Thoracic aorta (tissue), 2 donors: Measurements from ENCODE around the gene RPN2. TPM values are rescaled to one million over a fixed set of nuclear protein-coding genes. Genes with fewer than 3 reads are reported as not detected.

Experiments
- ATAC-seq: fragments of 150-250 bp; one replicate; pipeline ENCODE4 v1.8.0; 2017; ENCODE audit warnings: low read depth; ENCODE audit not compliant: insufficient number of reproducible peaks, low FRiP score
- DNase-seq: peaks from one replicate; pipeline ENCODE4 v3.0.0-alpha.2; 2020; ENCODE audit warnings: low spot score
- H3K27ac ChIP-seq, 2 donors: fragments of 200-600 bp; sonication (generic); 1 replicate in 1 of 2; 2 replicates in 1 of 2; pipeline ENCODE4 v1.5.1; 2016; ENCODE audit warnings: mild to moderate bottlenecking in 2 of 2, moderate library complexity in 2 of 2
- H3K27me3 ChIP-seq: fragments of 200-600 bp; sonication (generic); replicated peaks from 2 replicates; pipeline ENCODE4 v1.6.0; 2016; ENCODE audit warnings: mild to moderate bottlenecking; ENCODE audit not compliant: insufficient read depth
- H3K36me3 ChIP-seq: fragments of 200-600 bp; sonication (generic); one replicate; pipeline ENCODE4 v1.5.1; 2016
- H3K4me1 ChIP-seq, 2 donors: fragments of 200-600 bp; sonication (generic); 1 replicate in 1 of 2; 2 replicates in 1 of 2; pipeline versions ENCODE4 v1.5.1 to v1.6.0; 2016; ENCODE audit warnings: low read depth in 2 of 2, mild to moderate bottlenecking in 1 of 2; ENCODE audit not compliant: control insufficient read depth in 1 of 2
- H3K4me3 ChIP-seq: fragments of 200-600 bp; sonication (generic); 2 replicates; pipeline ENCODE4 v1.5.1; 2016; ENCODE audit warnings: mild to moderate bottlenecking
- H3K9me3 ChIP-seq: fragments of 200-600 bp; sonication (generic); 2 replicates; pipeline ENCODE4 v1.5.1; 2016
- total RNA-seq, 2 donors: library from RNA; depleted of rRNA; stranded (reverse); fragments of >200 nt; gene quantifications; one replicate each; pipeline versions ENCODE4 v1.1.0 to v1.2.3, GENCODE V29; 2016
- TF ChIP-seq, protein P1 (sequence below): fragments of 200-600 bp; sonication (generic); IDR thresholded peaks from one replicate; pipeline ENCODE4 v1.5.1; 2019; ENCODE audit warnings: antibody characterized with exemption

The RPN2 gene
- total RNA-seq, 2 donors from 2014 or later, result 128 to 156 TPM

DNA sequence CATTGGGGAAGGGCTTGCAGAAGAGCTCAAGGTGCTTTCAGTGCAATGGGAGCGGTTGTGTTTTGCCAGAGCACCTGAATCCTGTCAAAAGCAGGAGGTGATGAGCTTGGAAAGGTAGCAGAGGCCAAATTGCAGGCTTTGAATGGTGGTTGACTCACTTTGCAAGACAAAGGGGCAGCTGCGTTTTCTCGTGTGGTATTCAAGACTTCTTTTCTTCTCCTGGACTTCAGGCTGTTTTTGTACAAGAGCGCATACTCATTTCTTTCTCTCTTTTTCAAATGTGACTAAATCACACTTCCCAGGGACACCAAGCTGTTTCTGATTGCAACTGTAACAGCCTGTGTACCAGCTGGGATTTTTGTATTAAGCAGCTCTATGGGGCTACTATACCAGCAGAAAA, 50.2 kb downstream of the RPN2 start:
- Histone ChIP-seq H3K9me3 (no peaks in the 10 kb centered on the region), H3K27ac (no peak overlapping the region), H3K27me3 (no peaks in the 10 kb centered on the region), H3K4me1 (peaks cover 8 to 35% of the 10 kb centered on the region in 2 donors), H3K4me3 (no peak overlapping the region), H3K36me3 (peaks cover 42% of the 10 kb centered on the region)
- TF ChIP-seq, protein P1, sequence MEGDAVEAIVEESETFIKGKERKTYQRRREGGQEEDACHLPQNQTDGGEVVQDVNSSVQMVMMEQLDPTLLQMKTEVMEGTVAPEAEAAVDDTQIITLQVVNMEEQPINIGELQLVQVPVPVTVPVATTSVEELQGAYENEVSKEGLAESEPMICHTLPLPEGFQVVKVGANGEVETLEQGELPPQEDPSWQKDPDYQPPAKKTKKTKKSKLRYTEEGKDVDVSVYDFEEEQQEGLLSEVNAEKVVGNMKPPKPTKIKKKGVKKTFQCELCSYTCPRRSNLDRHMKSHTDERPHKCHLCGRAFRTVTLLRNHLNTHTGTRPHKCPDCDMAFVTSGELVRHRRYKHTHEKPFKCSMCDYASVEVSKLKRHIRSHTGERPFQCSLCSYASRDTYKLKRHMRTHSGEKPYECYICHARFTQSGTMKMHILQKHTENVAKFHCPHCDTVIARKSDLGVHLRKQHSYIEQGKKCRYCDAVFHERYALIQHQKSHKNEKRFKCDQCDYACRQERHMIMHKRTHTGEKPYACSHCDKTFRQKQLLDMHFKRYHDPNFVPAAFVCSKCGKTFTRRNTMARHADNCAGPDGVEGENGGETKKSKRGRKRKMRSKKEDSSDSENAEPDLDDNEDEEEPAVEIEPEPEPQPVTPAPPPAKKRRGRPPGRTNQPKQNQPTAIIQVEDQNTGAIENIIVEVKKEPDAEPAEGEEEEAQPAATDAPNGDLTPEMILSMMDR, result no peak
- DNase-seq, result no peak
- ATAC-seq, result no peak

DNA sequence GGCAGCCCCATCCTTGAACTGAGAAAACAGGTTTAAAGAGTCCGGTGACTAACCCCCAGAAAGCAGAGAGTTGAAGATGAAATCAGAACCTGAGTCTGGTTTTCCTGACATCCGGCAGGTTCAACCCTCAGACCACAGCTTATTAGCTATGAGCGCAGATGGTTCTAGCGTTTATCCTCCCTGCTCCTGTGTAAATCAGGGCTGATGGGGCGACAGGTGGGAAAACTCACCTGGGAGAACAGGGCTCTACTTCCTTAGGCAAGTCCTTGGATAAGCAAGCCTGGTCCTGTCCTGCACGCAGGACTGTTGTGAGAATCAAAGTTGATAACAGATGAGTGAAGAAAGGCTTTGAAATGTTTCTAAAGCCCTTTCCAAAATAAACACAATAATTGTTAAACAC, 51.1 kb downstream of the RPN2 start:
- H3K36me3 ChIP-seq, result peaks cover 44% of the 10 kb centered on the region
- TF ChIP-seq, protein P1, result no peak
- H3K27ac ChIP-seq, result no peak overlapping the region
- no peak for ATAC-seq
- H3K27me3 ChIP-seq, result no peaks in the 10 kb centered on the region
- DNase-seq, result no peak
- H3K4me3 ChIP-seq, result no peak overlapping the region
- H3K9me3 ChIP-seq, result no peaks in the 10 kb centered on the region
- peaks cover 8 to 35% of the 10 kb centered on the region in 2 donors for H3K4me1 ChIP-seq

DNA sequence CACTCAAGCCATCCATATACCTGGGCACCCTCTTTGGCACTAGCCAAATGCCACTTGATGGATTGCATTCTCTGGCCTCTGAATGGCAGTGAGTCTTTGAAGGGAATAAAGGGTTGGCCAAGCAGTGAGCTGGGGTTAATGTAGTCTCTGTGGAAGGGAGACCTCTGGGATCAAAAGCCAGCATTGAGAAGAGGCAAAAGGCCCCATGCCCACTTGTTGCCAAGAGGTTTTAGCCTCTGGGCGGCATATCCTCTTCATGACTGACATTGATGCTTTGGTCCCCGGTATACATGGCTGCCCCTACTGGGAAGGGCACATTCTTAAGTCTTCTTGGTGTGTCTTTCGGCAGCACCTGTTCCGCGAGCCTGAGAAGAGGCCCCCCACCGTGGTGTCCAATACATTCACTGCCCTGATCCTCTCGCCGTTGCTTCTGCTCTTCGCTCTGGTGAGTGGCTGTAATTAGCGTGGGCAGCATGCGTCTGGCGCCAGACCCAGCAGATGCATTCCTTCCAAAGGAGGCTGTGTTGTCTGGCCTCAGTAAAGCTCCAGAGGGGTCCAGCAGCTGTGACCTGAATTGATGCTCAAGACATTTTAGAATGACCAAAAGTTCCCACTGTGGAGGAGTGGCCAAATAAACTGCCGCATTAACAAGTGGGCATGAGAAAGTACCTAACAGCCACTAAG, 53.0 kb downstream of the RPN2 start:
- no peaks in the 10 kb centered on the region for H3K27me3 ChIP-seq
- no peak for ATAC-seq
- TF ChIP-seq, protein P1, result no peak
- peaks cover 0 to 23% of the 10 kb centered on the region in 2 donors for H3K4me1 ChIP-seq
- H3K9me3 ChIP-seq, result no peaks in the 10 kb centered on the region
- no peak for DNase-seq
- no peak overlapping the region for H3K27ac ChIP-seq
- no peak overlapping the region for H3K4me3 ChIP-seq
- H3K36me3 ChIP-seq, result peaks cover 58% of the 10 kb centered on the region

DNA sequence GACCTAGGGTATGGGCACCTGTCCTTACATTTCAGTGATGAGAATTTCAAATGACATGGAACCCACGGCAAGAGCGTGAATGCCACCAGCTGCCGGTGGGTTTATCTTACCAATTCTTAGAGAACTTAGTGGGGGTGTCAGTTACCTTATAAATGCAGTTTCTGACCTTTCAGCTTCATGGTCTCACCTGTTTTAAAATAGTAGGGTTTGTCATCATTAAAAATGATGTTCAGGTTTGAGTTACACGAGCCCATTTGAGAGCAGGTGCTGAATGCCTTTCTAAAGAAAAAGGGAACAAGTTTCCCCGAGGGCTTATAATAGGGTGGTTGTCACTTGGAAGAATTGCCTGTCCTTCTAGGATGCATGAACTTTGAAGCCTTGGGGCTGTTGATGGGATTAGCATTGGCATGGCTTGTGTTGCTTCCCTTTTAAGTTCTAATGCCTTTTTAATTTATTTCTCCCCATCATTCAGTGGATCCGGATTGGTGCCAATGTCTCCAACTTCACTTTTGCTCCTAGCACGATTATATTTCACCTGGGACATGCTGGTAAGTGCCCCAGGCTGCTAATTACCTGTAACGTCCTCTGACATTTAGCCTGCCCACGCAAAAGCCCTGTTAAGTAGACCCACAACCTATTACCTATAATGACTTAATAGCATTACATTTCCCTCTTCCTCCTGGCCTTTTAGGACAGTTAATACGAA, 54.6 kb downstream of the RPN2 start:
- DNase-seq (no peak), ATAC-seq (no peak)
- TF ChIP-seq, protein P1, result no peak
- H3K27me3 ChIP-seq, result no peaks in the 10 kb centered on the region
- no peak overlapping the region for H3K27ac ChIP-seq
- H3K4me3 ChIP-seq, result no peak overlapping the region
- H3K9me3 ChIP-seq, result no peaks in the 10 kb centered on the region
- H3K4me1 ChIP-seq, result peaks cover 0 to 7% of the 10 kb centered on the region in 2 donors
- H3K36me3 ChIP-seq, result peaks cover 68% of the 10 kb centered on the region

DNA sequence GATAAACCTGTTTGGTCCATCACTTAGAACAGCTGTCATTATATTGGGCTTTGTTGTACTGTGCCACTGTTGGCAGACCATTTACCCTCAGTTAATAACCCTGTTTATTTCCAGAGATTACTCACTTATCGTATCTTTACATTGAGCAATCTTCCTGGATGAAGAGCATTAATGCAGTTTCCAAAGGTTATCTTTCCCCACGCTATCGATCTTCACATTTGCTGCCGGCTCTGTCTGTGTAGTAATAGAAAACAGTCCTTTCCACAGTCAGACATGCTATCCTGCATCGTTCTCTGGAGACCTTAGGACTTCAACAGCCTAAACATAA, 55.1 kb downstream of the RPN2 start:
- ATAC-seq, result no peak
- DNase-seq, result no peak
- Histone ChIP-seq H3K27ac (no peak overlapping the region), H3K9me3 (no peaks in the 10 kb centered on the region), H3K4me3 (no peak overlapping the region), H3K36me3 (peaks cover 73% of the 10 kb centered on the region), H3K4me1 (peaks cover 0 to 2% of the 10 kb centered on the region in 2 donors), H3K27me3 (no peaks in the 10 kb centered on the region)
- TF ChIP-seq, protein P1, result no peak
